GM10266 (cell line): Measurements from ENCODE around the gene SPOCK2.

ENCODE experiments used
- DNase-seq: peaks from one replicate; pipeline ENCODE4 v3.0.0; 2012; ENCODE audit errors: extremely low spot score
- TF ChIP-seq, protein P1 (sequence below): IDR thresholded peaks from 2 replicates; pipeline ENCODE4 v1.5.1; 2012; ENCODE audit warnings: mild to moderate bottlenecking, low read depth; ENCODE audit not compliant: control insufficient read depth, insufficient read depth; ENCODE audit errors: missing control alignments

SPOCK2 gene

GRCh38 chr10:72068126-72068765 lies 20.1 kb downstream of the SPOCK2 start:
- TF ChIP-seq, protein P1, sequence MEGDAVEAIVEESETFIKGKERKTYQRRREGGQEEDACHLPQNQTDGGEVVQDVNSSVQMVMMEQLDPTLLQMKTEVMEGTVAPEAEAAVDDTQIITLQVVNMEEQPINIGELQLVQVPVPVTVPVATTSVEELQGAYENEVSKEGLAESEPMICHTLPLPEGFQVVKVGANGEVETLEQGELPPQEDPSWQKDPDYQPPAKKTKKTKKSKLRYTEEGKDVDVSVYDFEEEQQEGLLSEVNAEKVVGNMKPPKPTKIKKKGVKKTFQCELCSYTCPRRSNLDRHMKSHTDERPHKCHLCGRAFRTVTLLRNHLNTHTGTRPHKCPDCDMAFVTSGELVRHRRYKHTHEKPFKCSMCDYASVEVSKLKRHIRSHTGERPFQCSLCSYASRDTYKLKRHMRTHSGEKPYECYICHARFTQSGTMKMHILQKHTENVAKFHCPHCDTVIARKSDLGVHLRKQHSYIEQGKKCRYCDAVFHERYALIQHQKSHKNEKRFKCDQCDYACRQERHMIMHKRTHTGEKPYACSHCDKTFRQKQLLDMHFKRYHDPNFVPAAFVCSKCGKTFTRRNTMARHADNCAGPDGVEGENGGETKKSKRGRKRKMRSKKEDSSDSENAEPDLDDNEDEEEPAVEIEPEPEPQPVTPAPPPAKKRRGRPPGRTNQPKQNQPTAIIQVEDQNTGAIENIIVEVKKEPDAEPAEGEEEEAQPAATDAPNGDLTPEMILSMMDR = no peak
- no peak for DNase-seq

- TF ChIP-seq, protein P1 = no peak
Observed at GRCh38 chr10:72067463-72068125, 20.8 kb downstream of the SPOCK2 start.

DNA sequence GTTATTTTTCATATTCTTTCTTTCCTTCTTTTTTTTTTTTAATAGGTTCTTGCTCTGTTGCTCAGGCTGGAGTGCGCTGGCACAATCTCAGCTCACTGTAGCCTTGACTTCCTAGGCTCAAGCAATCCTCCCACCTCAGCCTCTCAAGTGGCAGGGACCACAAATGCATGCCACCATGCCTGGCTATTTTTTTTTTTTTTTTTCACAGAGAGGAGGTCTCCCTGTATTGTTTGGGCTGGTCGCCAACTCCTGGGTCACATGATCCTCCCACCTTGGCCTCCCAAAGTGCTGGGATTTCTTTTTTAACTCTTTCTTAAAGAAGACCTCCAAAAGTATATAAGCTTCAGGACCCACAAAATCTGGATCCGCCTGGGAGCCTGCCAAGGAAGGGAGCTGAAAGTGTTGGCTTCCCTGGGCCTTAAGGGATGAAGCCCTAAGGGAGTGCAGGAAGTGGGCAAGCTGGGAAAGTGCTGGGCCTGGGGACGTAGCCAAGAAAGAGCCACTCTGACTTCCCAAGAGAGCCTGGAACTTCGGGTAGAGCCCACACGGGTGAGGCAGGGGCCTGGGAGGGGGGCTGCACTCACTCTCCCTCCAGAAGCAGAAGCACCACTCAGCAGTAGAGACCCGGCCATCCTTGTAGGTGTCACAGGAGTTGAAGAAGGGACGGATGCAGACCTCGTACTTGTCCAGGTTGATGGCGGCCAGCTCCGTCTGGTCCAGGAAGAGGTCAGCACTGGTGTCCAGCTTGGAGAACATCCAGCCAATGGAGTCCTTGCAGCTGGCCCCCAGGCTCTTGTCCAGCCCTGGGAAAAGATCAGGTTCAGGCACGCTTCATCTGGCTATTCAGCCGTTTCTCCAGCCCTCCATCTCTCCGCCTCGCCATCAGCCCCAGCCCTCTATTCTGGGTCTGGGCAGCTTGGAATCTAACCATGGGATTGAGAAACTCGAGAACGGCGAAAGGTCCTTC lies 21.8 kb downstream of the SPOCK2 start:
- DNase-seq = no peak
- TF ChIP-seq, protein P1 = no peak

More at GRCh38 chr10:72067463-72068125, 20.8 kb downstream of the SPOCK2 start:
- no peak for DNase-seq

DNA sequence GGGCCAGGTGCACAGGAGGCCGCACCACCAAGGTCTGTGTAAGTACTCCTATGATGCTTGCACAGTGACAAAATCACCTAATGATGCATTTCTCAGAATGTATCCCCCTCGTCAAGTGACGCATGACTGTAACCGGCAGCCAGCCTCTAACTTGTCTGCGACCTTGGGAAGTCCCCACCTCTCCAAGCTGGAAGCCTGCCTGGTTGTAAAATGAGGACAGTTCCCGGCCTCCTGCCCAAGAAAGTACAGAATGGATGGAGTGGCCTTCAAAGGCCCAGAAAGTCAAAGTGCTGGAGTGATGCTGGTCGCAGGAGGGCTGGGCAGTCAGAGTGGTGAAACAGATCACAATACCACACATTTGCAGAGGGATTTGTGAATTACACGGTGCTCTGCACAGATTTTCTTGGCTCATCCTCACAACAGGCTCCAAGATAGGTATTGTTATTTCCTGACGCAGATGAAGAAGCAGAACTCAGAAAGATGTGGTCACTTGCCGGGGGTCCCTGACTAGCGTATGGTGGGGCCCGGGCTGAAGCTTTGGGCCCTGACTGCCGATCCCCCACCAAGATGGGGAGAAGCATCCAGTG lies 22.8 kb downstream of the SPOCK2 start:
- DNase-seq = no peak
- TF ChIP-seq, protein P1 = no peak

DNA sequence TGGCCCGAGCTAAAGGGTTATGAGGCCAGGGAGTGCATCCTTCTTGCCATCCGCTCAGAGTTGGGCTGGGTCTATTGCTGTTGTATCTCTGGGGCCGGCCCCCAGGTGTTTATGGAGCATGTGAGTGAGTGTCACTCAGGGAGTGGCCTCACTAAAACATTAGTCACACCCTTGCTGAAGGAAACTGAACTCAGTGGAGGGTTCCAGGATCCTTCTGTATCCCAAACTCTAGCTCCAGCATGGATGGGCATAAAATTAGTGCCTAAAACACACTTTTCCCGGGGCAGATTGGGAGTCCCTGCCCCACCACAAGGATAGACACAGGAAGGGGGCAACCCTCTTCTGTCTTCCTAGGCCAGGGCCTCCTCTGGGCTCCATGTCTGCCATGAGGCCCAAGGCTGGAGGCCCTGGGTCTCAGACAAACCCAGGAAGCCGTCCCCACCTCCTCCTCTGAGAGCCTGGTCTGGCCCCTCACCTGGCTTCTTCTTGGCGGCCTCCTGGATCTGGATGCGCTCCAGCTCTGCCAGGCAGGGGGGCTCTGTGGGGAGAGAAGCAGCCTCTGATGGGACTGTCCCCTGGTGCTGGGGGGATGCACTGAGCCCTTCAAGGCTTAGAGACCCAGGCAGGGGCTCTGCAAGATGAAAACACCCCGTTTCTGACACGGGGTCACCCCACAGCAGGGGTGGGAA lies 24.5 kb downstream of the SPOCK2 start:
- TF ChIP-seq, protein P1 = no peak
- no peak for DNase-seq

DNA sequence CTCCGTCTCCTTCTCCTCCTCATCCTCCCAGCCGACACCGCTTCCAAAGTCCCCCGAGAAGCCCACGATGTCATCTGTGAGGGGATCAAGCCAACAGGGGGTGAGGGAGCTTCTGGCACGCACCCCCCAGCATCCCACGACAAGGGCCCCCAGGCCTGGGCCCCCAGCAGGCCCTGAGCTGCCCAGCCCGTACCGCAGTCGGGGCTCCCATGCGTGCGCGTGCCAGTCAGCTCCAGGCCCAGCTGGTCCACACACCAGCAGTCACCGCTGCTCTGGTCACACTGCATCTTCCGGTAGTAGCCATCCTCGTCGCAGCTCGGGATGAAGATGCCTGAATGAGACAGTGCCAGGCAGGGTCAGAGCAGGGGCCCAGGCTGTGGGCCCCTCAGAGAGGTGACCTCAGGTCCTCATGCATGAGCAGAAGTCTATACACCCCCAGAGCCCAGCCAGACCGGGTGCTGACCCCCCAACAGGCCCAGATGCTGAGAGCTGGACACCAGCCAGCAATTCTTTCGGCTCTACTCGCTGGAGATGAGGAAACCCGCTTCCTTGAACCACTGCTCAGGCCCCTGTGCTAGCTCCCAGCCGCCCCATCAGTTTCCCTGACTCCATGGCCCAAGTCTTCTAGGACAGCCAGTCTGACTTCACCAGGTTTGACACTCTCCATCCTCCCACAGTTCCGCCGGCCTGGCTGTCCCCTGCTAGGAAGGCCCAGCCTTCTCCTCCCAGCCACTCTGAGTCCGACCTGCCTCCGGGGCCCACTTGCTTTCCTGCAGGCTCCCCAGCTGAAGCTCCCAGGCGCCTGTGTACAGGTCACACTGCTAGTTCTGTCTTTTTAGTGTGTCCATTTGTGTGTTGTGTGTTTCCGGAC lies 25.3 kb downstream of the SPOCK2 start:
- no peak for DNase-seq
- TF ChIP-seq, protein P1 = no peak
